Kidney glomerular epithelial cell (primary cell): ENCODE data around the gene DGCR2.

Experiments
- DNase-seq: peaks from one replicate; lab custom pipeline; 2025; lab: John Stamatoyannopoulos, UW

The DGCR2 gene

GRCh38 chr22:19126309-19127273 is 4.4 kb upstream of the DGCR2 start:
- DNase-seq, result no peak

DNA sequence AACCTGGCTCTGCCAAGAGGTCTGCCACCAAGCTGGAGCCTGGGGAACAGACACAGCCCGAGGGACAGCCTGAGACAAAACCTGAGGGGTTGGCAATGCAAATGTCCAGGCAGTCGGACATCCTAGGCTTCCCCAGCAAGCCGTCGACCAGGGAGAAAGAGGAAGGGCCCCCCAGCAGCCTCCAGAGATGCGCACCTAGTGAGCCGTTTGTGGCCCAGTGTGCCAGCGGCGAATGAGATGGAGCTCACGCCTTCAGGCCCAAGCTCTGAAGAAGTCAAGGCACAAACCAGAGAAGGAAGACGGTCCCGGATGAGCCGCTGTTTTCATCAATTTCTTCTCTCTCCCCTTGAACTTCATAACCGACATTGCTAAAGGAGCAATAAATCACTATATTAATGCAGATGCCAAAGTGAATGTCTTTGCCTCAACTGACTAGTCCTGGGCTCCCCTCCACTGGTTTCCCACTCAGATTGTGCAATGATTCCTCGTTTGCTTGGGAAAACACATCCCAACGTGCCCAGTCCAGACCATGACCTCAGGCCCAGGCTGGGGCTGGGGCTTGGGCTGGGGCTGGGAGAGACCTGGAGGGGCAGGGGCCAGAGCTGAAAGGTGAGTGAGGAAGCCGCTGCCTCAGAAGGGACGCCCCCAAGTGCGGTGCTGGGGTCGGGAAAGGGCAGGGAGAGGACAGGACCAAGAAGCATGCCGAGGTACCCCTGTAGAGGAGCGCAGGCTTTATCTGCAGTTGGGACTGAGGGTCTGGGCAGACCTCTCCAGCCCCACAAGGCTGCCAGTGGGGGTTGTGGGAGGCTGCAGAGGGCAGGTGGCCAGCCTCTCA is 3.5 kb upstream of the DGCR2 start:
- no peak for DNase-seq

DNA sequence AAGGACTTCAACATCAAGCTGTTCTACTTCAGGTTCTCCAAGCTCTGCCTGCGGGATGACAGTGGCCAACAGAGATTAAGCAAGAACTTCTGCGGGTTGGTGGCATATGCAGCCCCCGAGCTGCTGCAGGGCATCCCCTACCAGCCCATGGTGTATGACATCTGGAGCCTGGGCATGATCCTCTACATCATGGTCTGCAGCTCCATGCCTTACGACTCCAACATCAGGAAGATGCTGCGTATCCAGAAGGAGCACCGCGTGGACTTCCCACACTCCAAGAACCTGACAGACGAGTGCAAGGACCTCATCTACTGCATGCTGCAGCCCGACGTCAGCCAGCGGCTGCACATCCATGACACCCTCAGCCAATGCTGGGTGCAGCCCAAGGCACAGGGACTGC is 2.8 kb upstream of the DGCR2 start:
- no peak for DNase-seq

DNA sequence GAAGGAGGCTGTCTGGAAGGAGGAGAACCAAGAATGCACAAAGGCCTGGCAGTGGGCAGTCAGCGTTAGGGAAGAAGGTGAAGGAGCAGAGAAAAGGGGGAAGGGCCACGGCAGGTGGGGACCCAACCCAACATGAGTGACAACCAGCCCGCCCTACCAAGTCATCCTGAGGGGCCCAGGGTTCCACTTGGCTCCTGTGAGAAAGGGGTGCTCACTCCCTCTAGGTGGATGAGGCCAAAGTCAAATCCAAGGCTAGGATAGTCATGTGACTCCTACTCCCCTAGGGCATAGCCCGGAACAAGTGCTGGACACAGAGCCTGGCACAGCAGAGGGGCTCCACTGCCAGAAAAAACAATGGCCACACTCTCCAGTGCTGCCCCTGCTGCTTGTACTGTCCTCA is 2.2 kb upstream of the DGCR2 start:
- DNase-seq, result no peak

DNA sequence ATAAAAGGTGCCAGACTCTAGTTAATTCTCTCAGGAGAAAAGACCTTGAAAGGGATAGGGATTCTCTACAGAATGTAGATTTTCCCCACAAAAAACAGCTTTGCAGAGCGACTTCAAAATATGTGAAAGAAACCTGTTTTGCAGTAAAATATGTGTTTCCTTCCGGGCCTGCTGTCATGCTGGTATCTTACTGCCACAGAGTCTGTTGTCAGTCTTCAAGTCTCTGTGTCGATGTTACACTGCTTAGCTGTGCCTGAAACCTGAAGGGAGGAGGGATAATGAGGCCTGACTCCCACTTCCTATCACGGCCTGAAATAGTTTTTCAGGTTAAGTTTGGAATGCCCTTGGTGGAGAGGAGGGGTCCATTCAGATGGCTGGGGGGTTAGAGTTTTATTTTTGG is 1.7 kb upstream of the DGCR2 start:
- no peak for DNase-seq

DNA sequence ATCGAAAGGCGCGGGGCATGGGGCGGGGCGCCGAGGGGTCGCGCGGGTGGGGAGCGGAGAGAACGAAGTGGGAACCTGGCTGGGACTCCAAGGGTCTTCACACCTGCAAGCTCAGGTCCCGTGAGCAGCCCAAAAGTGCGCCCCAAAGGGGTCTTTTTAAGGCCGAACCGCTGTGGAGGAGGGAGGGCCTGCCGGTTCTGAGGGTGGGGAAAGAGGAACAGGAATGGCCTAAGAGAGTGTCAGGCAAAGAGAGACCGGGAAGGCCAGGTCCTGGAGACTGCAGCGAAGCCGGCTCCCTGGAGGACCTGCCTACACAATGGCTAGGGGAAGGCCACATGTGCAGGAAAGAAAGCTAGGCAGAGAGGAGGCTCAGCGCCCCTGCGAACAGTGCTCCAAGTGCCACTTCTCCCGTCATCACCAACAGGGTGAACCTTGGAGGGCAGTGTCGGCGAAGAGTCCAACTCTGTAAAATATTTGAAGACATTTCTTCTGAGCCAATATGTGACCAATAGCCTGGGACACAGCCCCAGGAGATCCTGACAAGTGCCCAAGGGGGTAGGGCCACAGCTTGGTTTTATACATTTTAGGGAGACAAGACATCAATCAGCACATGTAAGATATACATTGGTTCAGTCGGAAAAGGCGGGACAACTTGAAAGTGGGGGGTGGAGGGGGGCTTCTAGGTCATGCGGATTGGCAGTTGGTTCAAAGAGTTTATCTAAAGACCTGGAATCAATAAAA is 710 bp upstream of the DGCR2 start:
- DNase-seq, result peak; percentile 7

DNA sequence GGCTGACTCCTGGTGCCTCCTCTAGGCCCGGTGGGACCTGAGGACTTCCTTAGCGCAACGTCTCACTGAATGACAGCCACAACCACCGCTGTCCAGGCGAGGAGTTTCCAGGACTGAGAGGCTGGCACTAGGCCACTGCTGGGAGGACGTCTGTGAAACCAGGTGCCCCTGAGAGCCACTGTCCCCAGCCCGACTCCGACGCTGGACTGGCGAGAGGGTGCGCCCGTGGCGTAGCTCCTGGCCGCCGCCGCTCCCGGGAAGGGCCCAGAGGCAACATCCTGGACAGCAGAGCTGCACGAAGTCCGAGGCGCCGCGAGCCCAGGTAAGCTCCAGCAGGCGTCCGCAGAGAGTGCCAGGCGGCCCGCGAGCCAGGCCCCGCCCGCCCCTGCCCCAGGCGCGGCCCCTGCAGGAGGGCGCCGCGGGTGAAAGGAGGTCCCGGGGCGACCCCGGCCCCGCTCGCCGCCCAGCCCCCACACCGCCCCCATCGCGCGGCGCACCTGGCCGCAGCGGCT is 525 bp downstream of the DGCR2 start:
- no peak for DNase-seq

DNA sequence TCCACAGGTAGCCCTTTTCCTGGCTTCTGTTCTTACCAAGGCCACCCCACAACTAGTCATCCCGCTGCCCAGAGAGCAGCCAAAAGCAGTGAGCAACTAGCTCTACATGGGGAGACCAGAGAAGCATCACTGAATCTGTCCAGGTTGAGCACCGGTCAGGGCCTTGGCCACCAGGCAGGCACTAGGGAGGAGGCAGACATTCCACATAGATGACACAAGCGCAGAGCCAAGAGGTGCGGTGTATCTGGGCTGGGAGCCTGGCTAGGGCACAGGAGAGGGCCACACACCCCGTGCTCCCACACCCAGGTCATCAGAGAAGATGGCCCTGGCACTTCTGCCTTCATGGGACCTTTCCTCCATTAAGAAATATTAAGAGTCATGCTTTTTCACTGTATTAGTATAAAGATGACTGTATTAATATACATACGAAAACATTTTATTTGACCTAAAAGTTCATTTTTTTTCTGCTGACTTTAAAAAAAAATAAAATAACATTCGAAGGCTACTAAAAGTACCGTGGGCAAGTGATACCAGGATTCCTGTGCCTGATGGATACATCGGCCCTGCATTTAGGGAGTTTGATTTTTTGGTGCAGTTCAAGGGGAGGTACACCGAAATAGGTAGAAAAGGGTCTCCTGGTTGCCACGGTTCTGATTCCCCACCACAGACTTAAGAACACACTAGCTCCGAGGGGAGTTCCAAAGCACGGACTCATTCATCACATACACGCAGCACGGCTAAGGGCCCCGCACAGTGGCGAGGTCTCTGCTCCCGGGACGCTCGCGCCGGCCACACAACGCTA is 1.2 kb downstream of the DGCR2 start:
- DNase-seq, result peak; percentile 66

DNA sequence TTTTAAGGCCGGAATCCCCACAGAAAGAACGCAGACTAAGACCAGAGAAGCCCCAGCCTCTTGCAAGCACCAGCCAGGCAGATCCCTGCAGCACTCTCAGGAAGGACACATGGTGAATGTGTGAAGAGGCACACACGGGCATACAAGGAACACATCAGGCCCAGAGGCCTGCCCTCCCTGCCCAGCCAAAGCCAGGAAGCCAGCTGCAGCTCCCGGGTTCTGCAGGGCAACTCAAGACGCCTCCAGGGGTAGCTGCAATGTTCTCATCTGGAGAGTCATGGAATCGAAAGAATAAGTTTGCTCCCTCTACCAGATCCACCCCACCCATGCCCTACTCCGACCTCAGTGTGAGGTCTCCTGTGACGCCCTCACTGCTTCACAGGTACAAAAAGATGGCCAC is 2.3 kb downstream of the DGCR2 start:
- no peak for DNase-seq

DNA sequence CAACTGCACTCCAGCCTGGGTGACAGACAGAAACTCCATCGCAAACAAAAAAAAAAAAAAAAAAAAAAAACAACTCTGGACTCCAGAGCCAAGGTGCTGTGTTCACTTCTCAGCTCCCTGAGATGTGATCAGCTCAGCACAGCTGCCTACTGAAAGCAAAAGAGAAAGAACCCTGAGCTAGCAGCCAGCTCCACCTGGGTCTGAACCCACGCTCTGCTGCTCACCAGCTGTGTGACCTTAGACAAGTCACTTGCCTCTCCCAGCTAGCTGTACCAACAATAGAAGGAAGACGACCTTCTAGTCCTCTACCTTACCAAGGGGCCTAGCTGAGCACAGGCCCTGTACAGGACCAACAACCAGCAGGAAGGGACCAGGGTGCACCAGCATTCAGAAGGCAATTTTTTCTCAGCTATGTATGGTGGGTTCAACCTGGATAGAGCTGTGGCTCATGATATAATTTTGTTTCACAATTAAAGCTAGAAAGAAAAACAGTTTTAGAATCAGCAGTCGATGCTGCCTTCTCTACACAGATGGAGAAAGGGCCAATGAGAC is 3.8 kb downstream of the DGCR2 start:
- DNase-seq, result no peak

- no peak for DNase-seq
Observed at GRCh38 chr22:19117111-19117512, 5.1 kb downstream of the DGCR2 start.

- no peak for DNase-seq
Observed at GRCh38 chr22:19115628-19116027, 6.6 kb downstream of the DGCR2 start.

GRCh38 chr22:19114984-19115552 is 7.1 kb downstream of the DGCR2 start:
- DNase-seq, result no peak

GRCh38 chr22:19113429-19113828 is 8.8 kb downstream of the DGCR2 start:
- DNase-seq, result no peak

DNA sequence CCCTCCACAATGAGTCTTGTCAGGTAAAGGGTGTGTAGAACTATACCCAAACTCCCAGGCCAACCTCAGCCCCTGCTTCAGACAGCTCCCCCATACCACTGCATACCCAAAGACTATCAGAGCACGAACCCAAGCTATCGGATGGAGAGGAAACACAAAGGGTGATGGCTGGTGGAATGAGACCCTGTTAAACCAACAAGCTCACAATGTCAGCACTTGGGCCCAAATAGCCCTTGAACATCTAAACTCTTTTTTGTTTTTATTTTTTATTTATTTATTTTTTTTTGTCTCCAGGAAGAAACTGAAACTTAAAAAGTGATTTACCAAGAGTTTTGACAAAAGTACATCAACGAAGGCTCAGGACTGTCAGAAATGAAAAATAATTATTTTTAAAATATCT is 10.6 kb downstream of the DGCR2 start:
- peak; percentile 6 for DNase-seq

DNA sequence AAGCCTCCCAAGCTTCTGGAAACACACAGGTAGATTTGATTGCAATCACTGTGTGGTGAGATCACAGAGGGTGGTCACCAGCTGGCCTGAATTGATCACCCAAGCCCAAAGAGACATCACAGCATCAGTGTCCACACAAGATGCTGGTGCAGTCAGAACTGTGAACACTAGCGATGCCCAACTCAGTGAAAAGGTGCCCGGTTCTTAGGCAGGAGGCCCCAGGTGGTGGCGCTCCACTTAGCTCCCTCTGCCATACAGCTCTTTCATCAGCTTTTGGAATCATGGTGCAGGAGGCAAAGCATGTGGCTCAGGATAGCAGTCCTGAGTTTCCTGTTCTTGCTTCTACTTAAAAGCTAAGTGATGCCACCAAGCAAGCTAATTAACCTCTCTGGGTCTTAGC is 11.1 kb downstream of the DGCR2 start:
- DNase-seq, result no peak

DNA sequence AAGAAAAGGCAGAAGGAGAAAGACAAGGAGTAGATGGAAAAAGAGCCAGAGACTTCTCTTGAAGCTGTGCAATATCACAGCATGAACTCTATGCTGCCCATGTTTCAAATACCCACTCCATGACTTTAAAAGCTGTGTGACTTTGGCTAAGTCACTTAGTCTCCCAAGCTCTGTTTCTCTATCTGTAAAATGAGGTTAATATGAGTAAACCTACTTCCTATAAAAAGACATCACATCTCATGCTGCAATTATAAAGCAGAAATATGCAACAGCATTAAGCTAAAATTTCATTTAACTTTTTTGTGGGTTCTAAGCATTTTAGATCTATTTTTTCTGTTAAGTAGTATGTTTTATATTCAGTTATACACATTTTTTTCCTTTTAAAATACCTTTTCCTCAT is 11.6 kb downstream of the DGCR2 start:
- DNase-seq, result no peak

DNA sequence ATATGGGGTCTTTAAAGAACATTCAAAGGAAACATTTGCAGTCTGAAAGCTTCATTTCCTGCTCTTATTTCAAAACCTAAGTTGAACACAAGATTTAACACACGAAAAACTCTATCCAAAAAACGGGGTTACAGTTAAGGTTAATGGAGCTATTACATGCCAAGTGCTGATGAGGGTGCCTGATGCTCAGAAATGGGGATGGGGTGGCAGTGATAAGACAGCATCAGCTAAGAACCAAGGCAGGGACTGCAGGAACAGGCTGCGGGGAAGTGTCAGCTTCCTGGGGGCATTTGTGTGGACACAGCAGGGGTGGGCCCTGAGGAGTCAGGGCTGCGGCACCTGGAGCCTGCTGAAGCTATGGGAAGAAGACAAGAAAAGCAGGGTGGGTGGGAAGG is 12.2 kb downstream of the DGCR2 start:
- DNase-seq, result no peak

DNA sequence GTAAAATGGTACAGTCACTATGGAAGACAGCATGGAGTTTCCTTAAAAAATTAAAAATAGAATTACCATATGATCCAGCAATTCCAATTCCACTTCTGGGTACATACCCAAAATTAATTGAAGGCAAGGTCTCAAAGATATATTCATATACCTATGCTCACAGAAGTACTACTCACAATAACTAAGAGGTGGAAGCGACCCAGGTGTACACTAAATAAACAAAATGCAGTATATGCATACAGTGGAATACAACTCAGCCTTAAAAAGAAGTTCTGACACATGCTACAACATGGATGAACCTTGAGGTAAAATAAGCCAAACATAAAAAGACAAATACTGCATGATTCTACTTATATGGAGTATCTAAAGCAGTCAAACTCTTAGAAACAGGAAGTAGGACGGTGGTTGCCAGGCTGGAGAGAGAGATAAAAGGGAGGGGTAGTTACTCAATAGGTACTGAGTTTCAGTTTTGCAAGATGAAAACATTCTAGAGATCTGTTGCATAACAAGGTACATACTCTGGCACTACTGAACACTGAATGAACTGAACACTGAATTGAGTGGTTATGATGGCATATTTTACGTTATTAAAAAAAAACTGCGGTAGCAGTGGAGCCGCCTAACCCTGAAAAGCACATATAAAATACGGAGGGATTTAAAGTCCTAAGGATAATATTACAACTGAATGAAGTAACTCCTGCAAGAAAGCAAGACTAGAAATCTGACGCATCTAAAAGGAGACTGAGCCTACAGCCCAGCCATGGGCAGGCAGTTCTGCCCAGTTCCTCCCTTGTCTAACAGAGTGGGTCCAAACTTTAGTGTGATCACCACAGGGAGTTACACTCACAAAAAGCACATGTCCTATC is 12.8 kb downstream of the DGCR2 start:
- peak; percentile 28 for DNase-seq

DNA sequence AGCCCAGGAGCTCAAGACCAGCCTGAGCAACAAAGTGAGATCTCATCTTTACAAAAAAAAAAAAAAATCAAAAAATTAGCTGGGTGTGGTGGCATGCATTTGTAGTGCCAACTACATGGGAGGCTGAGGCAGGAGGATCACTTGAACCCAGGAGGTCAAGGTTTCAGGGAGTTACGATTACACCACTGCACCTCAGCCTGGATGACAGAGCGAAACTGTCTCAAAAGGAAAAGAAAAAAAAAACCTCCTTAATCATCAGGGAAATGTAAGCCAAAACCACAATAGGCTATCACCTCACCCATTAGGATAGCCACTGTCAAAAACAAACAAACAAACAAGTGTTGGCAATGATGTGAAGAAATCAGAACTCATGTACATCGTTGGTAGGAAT is 13.4 kb downstream of the DGCR2 start:
- DNase-seq, result no peak
